ENCODE data around the gene APLNR.

The APLNR gene

GRCh38 chr11:57191311-57192219 is 45.5 kb downstream of the APLNR start:
- DNase-seq (ENCODE audit: low read depth, low spot score): no peak
- in situ Hi-C loops (cut with HindIII; ENCODE audit: low sequenced_read_pairs): no loop called here
- H3K4me3 ChIP-seq (ENCODE audit: low read depth, low read length): no peak overlapping the region
- no peak for TF ChIP-seq CTCF (IDR thresholded peaks at IDR 0.05; ENCODE audit: low read depth, low read length)

- in situ Hi-C loops (cut with HindIII; ENCODE audit: low sequenced_read_pairs): no loop called here
- no peak overlapping the region for H3K4me3 ChIP-seq (ENCODE audit: low read depth, low read length)
- no peak for TF ChIP-seq CTCF (IDR thresholded peaks at IDR 0.05; ENCODE audit: low read depth, low read length)
- DNase-seq (ENCODE audit: low read depth, low spot score): no peak
Measured at GRCh38 chr11:57190548-57190947, 46.5 kb downstream of the APLNR start.

All from astrocyte of the spinal cord (primary cell).